NCI-H526 (cell line): Measurements from ENCODE around the gene RAB6A.
A peak's percentile ranks its signal among the peaks of the same experiment; 100 is the strongest.

ENCODE experiments used
- DNase-seq, 2 experiments: peaks; one replicate each; lab custom pipeline; 2025; lab: John Stamatoyannopoulos, UW

The RAB6A gene

DNA sequence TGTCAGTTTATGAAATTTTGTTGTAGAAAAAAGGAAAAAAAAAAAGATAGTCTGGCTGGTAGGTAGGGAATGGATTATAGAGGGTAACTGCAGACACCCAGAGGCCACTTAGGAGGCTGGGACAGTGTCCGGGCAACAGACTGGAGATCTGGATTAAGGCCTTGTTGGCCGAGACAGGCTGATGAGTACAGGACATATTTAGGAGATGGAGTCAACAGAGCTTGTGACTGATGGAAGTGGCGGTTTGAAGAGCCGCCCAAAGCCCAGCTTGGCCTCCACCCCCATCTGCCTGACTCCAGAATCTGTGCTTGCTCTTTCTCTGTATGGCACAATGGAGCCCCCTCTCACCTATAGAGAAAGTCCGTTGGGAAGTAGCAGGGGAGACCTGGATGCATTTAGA is 106.9 kb downstream of the RAB6A start:
- no peak for DNase-seq

GRCh38 chr11:73652856-73653559 is 107.9 kb downstream of the RAB6A start:
- peak in 1 of 2 experiments; percentile 35 for DNase-seq

DNA sequence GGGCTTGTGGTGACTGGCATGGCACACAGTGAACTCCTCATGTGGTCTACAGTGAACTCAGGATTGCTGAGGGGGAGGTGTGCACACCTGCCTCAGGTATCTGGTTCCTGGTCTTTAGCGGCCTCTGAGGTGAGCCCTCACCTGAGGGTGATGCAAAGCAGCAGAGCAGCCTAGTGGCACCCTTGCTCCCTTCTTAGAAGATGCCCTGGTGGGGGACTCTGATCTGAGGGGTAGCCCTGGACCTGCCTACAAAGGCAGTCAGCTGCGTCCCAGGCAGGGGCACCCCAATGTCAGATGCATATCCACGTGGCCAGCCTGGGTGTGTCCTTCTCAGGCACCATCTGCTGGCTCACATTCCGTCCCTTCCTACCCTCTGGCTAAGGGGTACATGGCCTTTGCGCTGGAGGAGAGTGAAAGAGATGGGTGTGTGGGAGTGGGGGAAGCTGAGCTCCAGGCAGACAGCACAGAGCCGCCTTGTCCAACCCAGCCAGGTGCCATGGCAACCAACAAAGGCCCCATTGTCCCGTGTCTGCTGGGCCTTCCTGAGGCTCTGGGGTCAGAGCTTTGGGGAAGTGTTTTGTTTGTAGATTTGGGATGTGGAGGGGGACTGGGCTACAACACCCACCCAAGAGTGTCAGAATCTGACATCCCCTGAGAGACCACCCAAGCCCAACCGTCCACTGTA is 108.7 kb downstream of the RAB6A start:
- DNase-seq = peak; percentile 97 to 99

DNA sequence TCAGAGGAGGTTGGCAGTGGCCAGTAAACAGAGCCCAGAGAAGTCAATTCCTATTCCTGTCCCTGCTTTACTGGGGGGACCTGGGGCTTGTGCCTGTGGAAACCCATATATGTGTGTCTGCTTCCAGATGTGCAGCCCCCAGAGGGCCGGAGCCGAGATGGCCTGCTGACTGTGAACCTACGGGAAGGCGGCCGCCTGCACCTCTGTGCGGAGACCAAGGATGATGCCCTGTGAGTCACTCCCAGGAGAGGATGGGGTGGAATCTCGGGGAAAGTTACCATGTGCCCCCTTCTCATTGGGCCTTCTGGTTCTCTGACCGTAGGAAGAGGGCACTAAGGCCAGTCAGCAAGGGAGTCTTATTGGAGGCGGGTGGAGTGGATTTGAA is 109.2 kb downstream of the RAB6A start:
- DNase-seq = no peak

GRCh38 chr11:73651252-73651651 is 109.6 kb downstream of the RAB6A start:
- no peak for DNase-seq

DNA sequence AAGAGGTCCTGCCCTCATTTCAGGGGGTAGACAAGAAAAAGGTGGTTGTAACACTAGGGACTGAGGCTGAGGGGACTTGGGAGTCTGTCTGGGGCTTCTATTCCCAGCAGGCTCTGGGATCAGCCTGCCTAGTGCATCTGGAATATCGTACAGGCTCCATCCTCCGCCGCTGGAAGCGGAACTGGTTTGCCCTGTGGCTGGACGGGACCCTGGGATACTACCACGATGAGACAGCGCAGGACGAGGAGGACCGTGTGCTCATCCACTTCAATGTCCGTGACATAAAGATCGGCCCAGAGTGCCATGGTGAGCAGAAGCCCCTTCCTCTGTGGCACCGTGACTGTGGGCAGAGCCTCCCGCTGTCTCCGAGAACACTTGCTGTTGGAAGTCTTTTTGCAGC is 110.5 kb downstream of the RAB6A start:
- DNase-seq = no peak

- no peak for DNase-seq
Observed at GRCh38 chr11:73649206-73649605, 111.7 kb downstream of the RAB6A start.

DNA sequence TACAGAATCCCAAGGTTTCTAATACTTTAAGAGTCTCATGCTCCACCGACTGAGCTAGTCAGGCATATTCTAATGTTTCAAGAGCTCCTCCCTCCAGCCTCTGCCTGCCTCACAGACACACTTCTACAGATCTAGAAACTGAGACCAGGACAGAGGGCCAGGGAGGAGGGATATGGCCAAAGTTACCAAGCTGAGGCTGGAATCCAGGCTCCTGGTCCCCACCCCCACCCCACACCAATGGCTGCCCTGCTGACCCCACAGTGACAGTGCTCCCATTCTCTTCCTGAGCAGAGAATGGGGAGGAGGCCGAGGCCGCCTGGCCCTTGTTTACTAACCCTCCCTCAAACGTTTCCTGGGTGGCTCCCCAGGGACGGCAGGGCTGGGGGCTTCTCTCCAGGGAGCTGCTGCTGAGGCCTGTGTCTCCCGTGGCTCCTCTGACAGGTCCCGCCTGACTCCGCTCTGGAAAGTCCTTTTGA is 112.3 kb downstream of the RAB6A start:
- peak; percentile 69 to 88 for DNase-seq

- no peak for DNase-seq
Observed at GRCh38 chr11:73648121-73648520, 112.8 kb downstream of the RAB6A start.

DNA sequence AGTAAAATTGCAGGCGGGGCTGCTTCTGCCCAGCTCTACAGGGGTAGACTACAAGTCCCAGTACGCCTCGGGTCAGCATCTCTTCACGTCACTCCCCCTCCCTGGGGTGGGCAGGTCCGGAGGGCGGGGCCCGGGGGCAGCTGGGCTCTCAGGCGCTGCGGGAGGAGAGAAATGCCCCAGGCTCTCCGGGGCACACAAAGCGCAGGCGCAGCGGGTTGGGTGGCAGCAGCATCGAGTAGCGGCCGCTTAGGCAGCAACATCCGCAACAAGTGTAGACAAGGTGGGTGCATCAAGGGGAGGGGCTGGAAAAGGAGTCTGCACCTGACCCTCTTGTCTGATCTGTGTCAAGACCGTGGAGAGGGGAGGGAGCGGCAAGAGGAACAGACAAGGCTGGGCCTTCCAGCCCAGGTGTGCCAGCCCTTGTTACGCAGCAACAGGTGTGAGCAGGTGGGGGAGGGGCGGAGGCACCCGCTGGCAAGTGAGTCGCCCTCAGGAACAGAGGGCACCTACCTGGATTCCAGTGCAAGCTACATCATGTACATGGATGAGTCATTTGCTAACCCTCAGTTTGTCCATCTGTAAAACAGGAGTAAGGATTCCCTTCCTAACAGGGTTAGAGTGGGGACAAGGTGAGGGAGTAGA is 113.3 kb downstream of the RAB6A start:
- peak; percentile 94 to 99 for DNase-seq

DNA sequence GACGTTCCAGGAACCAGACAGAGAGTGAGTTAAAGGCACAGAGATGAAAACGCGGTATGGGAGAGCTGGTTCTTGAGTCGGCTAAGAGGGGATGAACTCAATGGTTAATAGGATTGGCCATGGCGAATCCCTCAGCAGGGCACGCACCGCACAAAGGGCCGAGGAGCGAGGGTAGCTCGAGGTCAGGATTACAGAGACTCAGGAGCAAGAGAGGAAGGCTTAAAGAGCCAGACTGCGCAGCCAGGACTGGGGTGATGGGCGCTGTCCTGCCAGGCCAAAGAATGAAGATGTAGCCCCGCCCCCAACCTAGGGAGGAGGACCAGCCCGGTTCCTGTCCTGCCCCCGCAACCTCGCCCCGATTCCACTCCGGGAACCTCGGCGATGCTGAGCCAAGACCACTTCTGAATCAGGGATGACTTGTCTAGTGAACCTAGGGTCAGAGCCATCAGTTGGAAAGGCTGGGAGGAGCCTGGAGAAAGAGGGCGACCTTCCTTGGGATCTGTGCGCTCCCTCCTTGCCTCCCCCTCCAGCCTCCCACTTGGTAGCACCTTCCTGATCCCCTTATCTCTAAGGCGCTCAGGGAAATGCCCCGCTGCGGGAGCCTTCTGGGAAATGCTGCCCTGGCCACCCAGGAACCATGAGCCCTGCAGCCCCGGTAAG is 114.8 kb downstream of the RAB6A start, which contains the start of gene PLEKHB1:
Gene PLEKHB1 (plus strand): TSS at position 610 of the 660 bp plus-strand sequence. CDS start 28 bp downstream, at position 638.
- no peak for DNase-seq

DNA sequence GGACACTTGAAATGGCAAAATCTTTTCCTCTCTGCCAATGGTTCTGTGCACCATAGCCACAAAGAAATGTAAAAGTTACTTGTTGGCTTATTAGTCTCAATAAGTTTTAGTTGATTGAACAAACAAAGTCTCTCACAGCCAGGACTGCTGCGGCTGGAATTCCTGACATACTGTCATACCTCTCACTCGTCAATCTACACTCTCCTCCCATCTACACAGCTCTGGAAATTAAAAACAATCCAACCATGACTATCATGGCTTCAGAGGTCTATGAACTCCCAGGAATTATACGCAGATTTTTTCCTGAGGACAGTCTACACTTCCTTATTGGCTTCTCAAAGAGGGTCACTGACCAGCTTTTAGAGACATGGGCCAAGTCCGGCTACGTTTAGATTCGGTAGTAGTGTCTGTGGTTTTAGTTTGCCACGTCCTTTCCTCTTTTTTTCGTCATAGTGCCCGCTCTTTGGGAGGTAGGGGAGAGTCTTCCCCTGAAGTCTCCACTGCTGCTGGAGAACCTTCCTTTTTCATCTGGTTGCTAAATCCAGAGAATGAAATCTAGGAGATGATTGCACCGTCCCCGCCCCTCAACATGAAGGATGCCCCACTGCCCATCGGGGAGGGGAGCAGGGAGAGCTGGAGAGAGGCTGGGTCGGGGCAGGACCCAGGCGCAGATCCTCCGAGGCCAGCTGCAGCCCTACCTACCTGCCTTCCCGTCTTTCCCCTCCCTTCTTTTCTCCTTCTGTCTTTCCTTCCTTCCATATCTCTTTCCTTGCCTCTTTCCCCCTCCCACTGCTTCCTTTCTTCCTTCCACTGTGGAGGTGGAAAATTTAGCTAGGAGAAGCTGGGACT is 115.5 kb downstream of the RAB6A start:
- DNase-seq = no peak

DNA sequence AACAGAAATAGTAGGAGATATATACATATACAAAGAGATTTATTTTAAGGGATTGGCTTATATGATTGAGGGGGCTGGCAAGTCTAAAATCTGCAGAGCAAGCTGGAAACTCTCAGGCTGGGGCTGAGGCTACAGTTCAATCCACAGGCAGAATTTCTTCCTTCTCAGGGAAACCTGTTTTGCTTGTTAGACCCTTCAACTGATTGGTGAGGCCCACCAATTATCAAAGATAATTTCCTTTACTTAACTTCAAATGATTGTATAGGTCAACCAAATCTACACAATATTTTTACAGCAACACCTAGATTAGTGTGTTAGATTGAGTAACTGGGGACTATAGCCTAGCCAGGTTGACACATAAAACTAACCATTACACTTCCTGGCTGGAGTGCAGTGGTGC is 119.2 kb downstream of the RAB6A start:
- DNase-seq = no peak

- no peak for DNase-seq
Observed at GRCh38 chr11:73640592-73640991, 120.3 kb downstream of the RAB6A start.

GRCh38 chr11:73637012-73637411 is 123.9 kb downstream of the RAB6A start:
- no peak for DNase-seq

- DNase-seq = no peak
Observed at GRCh38 chr11:73636249-73636648, 124.6 kb downstream of the RAB6A start.

DNA sequence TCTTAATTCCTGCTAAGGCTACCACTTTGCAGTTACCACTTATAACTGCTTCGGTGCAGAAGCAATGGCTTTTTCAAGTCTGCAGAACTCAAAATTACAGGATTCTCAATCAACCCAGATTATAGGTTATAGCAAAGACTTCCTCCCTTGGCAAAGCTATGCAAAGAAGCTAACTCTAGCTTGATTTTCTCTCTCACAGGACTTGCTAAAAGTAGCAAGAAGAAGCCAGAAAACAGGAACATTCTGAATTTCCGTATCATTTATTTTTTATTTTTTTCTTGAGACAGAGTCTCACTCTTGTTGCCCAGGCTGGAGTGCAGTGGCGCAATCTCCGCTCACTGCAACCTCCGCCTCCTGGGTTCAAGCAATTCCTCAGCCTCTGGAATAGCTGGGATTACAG is 125.2 kb downstream of the RAB6A start:
- DNase-seq = no peak

DNA sequence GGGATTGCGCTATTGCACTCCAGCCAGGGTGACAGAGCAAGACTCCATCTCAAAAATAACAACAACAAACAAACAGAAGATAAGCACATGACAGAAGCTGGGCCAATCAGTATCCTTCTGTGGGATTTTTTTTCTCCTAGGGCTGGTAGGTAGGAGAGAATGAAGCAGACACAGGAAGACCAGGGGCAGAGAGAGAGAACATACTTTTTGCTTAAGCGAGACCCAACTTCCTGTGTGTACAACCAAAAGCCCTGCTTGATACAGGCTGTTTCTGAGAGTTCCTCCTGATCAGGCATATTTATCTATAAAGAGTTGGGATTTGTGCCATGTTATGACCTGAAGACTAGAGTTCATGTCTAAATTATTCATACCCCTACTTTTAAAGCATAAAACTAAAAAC is 126.9 kb downstream of the RAB6A start:
- DNase-seq = no peak

DNA sequence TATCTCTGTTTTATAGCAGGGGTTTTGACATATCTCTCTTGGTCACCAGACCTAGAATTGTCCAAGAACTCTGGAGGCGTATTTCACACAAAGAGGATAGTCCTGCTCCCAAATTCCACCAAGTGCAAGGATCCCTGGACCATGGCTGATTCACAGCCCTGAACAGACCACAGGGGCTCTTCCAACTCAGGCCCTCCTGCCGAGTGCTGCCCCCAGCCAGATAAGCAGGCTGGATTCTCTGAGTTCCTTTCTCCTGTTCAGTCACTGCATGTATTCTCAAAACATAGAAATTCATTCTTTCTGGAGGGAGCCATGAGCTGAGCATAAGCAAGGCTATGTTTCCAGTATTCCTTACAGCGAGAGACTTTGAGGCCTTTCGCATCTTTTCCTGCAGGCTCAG is 127.9 kb downstream of the RAB6A start:
- no peak for DNase-seq

DNA sequence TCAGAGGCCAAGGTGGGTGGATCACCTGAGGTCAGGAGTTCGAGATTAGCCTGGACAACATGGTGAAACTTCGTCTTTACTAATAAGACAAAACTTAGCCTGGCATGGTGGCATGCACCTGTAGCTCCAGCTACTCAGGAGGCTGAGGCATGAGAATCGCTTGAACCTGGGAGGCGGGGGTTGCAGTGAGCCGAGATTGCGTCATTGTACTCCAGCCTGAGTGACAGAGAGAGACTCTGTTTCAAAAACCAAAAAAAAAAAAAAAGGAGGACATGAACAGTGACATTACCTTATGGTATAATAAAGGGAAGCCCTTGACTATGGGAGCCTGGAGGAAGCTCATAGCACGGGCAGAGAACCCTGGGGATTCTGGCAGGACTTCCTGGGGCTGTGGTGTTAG is 131.0 kb downstream of the RAB6A start:
- no peak for DNase-seq

GRCh38 chr11:73625696-73626318 is 135.1 kb downstream of the RAB6A start:
- DNase-seq = peak; percentile 62 to 86
